IMR-90 (cell line): ENCODE measurements around the gene CD72. TPM values are rescaled to one million over a fixed set of nuclear protein-coding genes. Genes with fewer than 3 reads are reported as not detected.

Source experiments
- ATAC-seq: fragments of 200-7000 bp; cut with Tn5 transposase; 2 replicates; pipeline ENCODE4 v1.9.1; 2020; ENCODE audit warnings: low read depth, mild to moderate bottlenecking, moderate library complexity
- BruUV-seq: library from RNA; stranded (reverse); fragments of 400-500 nt; replicated peaks from 2 replicates; lab custom pipeline; 2021; lab: Mats Ljungman, UMichigan
- CTCF ChIA-PET: fragments of 300-600 bp; formaldehyde crosslinking; extraction: SDS; loops from one replicate; lab custom pipeline; 2021; ENCODE audit warnings: antibody characterized with exemption; lab: Yijun Ruan, JAX
- POLR2A ChIA-PET: fragments of 300-600 bp; sonication (Branson Sonifier 250); formaldehyde crosslinking; loops from one replicate; lab custom pipeline; 2022; ENCODE audit warnings: antibody characterized with exemption; ENCODE audit not compliant: unreplicated experiment; lab: Charles Lee
- DNase-seq: peaks from one replicate; pipeline ENCODE4 v3.0.0; 2013
- H2AFZ ChIP-seq: replicated peaks from 2 replicates; pipeline ENCODE3; 2013; ENCODE audit warnings: low read length, mild to moderate bottlenecking; ENCODE audit not compliant: poor library complexity
- H2AK5ac ChIP-seq: 2 replicates; pipeline ENCODE4 v1.6.1; 2013; ENCODE audit warnings: low read depth, low read length, inconsistent platforms
- H2AK9ac ChIP-seq: replicated peaks from 2 replicates; pipeline ENCODE3; 2013; ENCODE audit warnings: mild to moderate bottlenecking, low read depth, low read length, moderate library complexity; ENCODE audit not compliant: poor library complexity
- H2BK120ac ChIP-seq: 2 replicates; pipeline ENCODE4 v1.6.1; 2013; ENCODE audit warnings: low read depth, low read length, inconsistent platforms
- H2BK15ac ChIP-seq: 3 replicates; pipeline ENCODE4 v1.6.1; 2013; ENCODE audit warnings: low read depth, low read length, inconsistent platforms
- H2BK20ac ChIP-seq: 2 replicates; pipeline ENCODE4 v1.6.1; 2013; ENCODE audit warnings: low read depth, mild to moderate bottlenecking, inconsistent platforms, low read length, moderate library complexity
- H2BK5ac ChIP-seq: 2 replicates; pipeline ENCODE4 v1.6.1; 2013; ENCODE audit warnings: mild to moderate bottlenecking, low read depth, low read length, inconsistent platforms; ENCODE audit not compliant: poor library complexity, severe bottlenecking
- H3K14ac ChIP-seq: replicated peaks from 2 replicates; pipeline ENCODE4 v1.6.1; 2013; ENCODE audit warnings: low read depth, low read length, inconsistent platforms
- H3K18ac ChIP-seq: 2 replicates; pipeline ENCODE4 v1.6.1; 2013; ENCODE audit warnings: low read depth, low read length, control low read depth
- H3K23ac ChIP-seq: 2 replicates; pipeline ENCODE4 v1.6.1; 2013; ENCODE audit warnings: low read depth, low read length, inconsistent platforms
- H3K27ac ChIP-seq: 2 replicates; pipeline ENCODE4 v1.5.1; 2013; ENCODE audit warnings: mild to moderate bottlenecking, control low read depth, low read length; ENCODE audit not compliant: insufficient read depth
- H3K27me3 ChIP-seq: 2 replicates; pipeline ENCODE4 v1.6.1; 2013; ENCODE audit warnings: low read length; ENCODE audit not compliant: control insufficient read depth, insufficient read depth
- H3K36me3 ChIP-seq: 2 replicates; pipeline ENCODE4 v1.6.1; 2013; ENCODE audit warnings: low read length, mixed read lengths; ENCODE audit not compliant: control insufficient read depth, insufficient read depth
- H3K4ac ChIP-seq: 2 replicates; pipeline ENCODE4 v1.6.1; 2013; ENCODE audit warnings: low read depth, low read length, inconsistent platforms
- H3K4me1 ChIP-seq: 2 replicates; pipeline ENCODE4 v1.6.1; 2013; ENCODE audit warnings: low read length, mixed read lengths; ENCODE audit not compliant: control insufficient read depth, insufficient read depth
- H3K4me2 ChIP-seq: 2 replicates; pipeline ENCODE4 v1.6.1; 2013; ENCODE audit warnings: low read depth, mild to moderate bottlenecking, control low read depth, low read length, moderate library complexity
- H3K4me3 ChIP-seq: 2 replicates; pipeline ENCODE4 v1.5.1; 2013; ENCODE audit warnings: low read depth, mild to moderate bottlenecking, control low read depth, low read length, moderate library complexity; ENCODE audit not compliant: insufficient read depth
- H3K56ac ChIP-seq: 2 replicates; pipeline ENCODE4 v1.6.1; 2013; ENCODE audit warnings: low read length, inconsistent platforms; ENCODE audit not compliant: insufficient read depth; ENCODE audit errors: extremely low read depth
- H3K79me1 ChIP-seq, 2 experiments: 2 replicates each; pipeline ENCODE4 v1.6.1; 2013; ENCODE audit warnings: low read length in 2 of 2, inconsistent platforms in 1 of 2, low read depth in 1 of 2
- H3K9ac ChIP-seq: 2 replicates; pipeline ENCODE4 v1.6.1; 2013; ENCODE audit warnings: low read depth, low read length, control low read depth
- H3K9me1 ChIP-seq: 2 replicates; pipeline ENCODE4 v1.6.1; 2013; ENCODE audit warnings: low read length, inconsistent platforms; ENCODE audit not compliant: insufficient read depth
- H3K9me3 ChIP-seq: 2 replicates; pipeline ENCODE4 v1.6.1; 2013; ENCODE audit warnings: low read length; ENCODE audit not compliant: control insufficient read depth, insufficient read depth
- H4K20me1 ChIP-seq: 2 replicates; pipeline ENCODE4 v1.6.1; 2013; ENCODE audit warnings: low read length, inconsistent platforms; ENCODE audit not compliant: insufficient read depth
- H4K5ac ChIP-seq: 2 replicates; pipeline ENCODE4 v1.6.1; 2013; ENCODE audit warnings: mild to moderate bottlenecking, low read depth, low read length, control low read depth
- H4K8ac ChIP-seq, 2 experiments: 2 replicates each; pipeline ENCODE4 v1.6.1; 2013; ENCODE audit warnings: low read depth in 2 of 2, low read length in 2 of 2, control low read depth in 1 of 2, inconsistent platforms in 1 of 2
- H4K91ac ChIP-seq: 2 replicates; pipeline ENCODE4 v1.6.1; 2013; ENCODE audit warnings: low read depth, low read length, inconsistent platforms; ENCODE audit not compliant: insufficient read depth
- BHLHE40 ChIP-seq: fragments of 150-350 bp; IDR thresholded peaks from 2 replicates; pipeline ENCODE4 v1.6.1; 2016; ENCODE audit warnings: mild to moderate bottlenecking, low read depth, low read length
- CEBPB ChIP-seq: IDR thresholded peaks from 2 replicates; pipeline ENCODE4 v1.6.1; 2012; ENCODE audit warnings: low read depth, low read length, improper control_type of control experiment
- CHD1 ChIP-seq: IDR thresholded peaks from 2 replicates; pipeline ENCODE4 v1.6.1; 2012; ENCODE audit warnings: low read depth, low read length, improper control_type of control experiment
- ELK1 ChIP-seq: fragments of 150-350 bp; IDR thresholded peaks from 2 replicates; pipeline ENCODE4 v1.6.1; 2016; ENCODE audit warnings: low read depth, mild to moderate bottlenecking, low read length, moderate library complexity, borderline replicate concordance
- FOS ChIP-seq: fragments of 150-350 bp; IDR thresholded peaks from 2 replicates; pipeline ENCODE4 v1.6.1; 2016; ENCODE audit warnings: low read depth, low read length
- MAFK ChIP-seq: IDR thresholded peaks from 2 replicates; pipeline ENCODE4 v1.6.1; 2012; ENCODE audit warnings: low read depth, low read length, improper control_type of control experiment
- MAZ ChIP-seq: IDR thresholded peaks from 2 replicates; pipeline ENCODE4 v1.6.1; 2012; ENCODE audit warnings: low read depth, mild to moderate bottlenecking, low read length, improper control_type of control experiment, moderate library complexity, borderline replicate concordance
- MXI1 ChIP-seq: IDR thresholded peaks from 2 replicates; pipeline ENCODE4 v1.6.1; 2012; ENCODE audit warnings: low read depth, mild to moderate bottlenecking, low read length, moderate library complexity, borderline replicate concordance
- NFE2L2 ChIP-seq: fragments of 150-350 bp; IDR thresholded peaks from 2 replicates; pipeline ENCODE4 v1.6.1; 2016; ENCODE audit warnings: low read depth, mild to moderate bottlenecking, low read length
- RAD21 ChIP-seq: IDR thresholded peaks from 2 replicates; pipeline ENCODE4 v1.6.1; 2012; ENCODE audit warnings: low read length, improper control_type of control experiment
- USF2 ChIP-seq: fragments of 150-350 bp; IDR thresholded peaks from 2 replicates; pipeline ENCODE4 v1.6.1; 2017; ENCODE audit warnings: mild to moderate bottlenecking, antibody characterized with exemption, low read length, low read depth
- WGBS, 2 experiments: methylation state at CpG; one replicate each; pipeline versions ENCODE4 v1.1.5 to v1.1.7; 2013; ENCODE audit warnings: missing lambda C conversion rate in 2 of 2; ENCODE audit not compliant: insufficient read length in 1 of 2; ENCODE audit errors: extremely low coverage in 2 of 2; 5-methylcytosine and 5-hydroxymethylcytosine counted together
- dilution Hi-C: fragments of 300-500 bp; cut with HindIII; formaldehyde crosslinking; loops from one replicate; pipeline ENCODE4 v1.14.3; 2018; ENCODE audit warnings: low sequenced_read_pairs; ENCODE audit not compliant: unreplicated experiment
- in situ Hi-C: fragments of 300-500 bp; cut with MboI; formaldehyde crosslinking; loops from 3 replicates; pipeline ENCODE4 v1.14.3; 2019; ENCODE audit warnings: low sequenced_read_pairs, inconsistent platforms, mixed read lengths
- intact Hi-C: fragments of 100-400 bp; cut with micrococcal nuclease; formaldehyde crosslinking; loops from 2 replicates; pipeline ENCODE4 v1.10.0; 2022
- polyA plus RNA-seq, 3 experiments: library from polyadenylated mRNA; depleted of rRNA; stranded (reverse); fragments of >200 nt; gene quantifications; 2 replicates each; pipeline ENCODE4 v1.2.3, GENCODE V29; 2012; ENCODE audit warnings: low replicate concordance in 1 of 3
- total RNA-seq: library from RNA; depleted of rRNA; stranded (reverse); fragments of >200 nt; gene quantifications from 2 replicates; pipeline ENCODE4 v1.2.3, GENCODE V29; 2012

The CD72 gene
- total and polyA plus RNA-seq, 2 of the 4 experiments (the other 2 are of a cell fraction), result 0.36 to 0.58 TPM

- intact Hi-C loops, result loop anchor here (1.0 to 10.0 kb wide), 5 partner anchors 53 to 487 kb away; partner anchors contain the start of genes ATOSB, CCDC107, RMRP and TPM2
- Histone ChIP-seq H3K4me3 (peak within 1 kb of the TSS; percentile 72), H3K27me3 (no peaks in the 10 kb centered on the region), H3K18ac (peak within 1 kb of the TSS; percentile 35; the same call in 1 of the 2 replicates), H4K91ac (no peak within 1 kb of the TSS; the same call in 1 of the 2 replicates), H2BK120ac (peak within 1 kb of the TSS; percentile 4), H3K14ac (peak within 1 kb of the TSS; percentile 70; the same call in 1 of the 2 replicates), H3K4me1 (peaks cover 5% of the 10 kb centered on the region), H3K4ac (peak within 1 kb of the TSS; percentile 61), H3K27ac (peak within 1 kb of the TSS; percentile 69), H3K9ac (peak within 1 kb of the TSS; percentile 85), H2AK5ac (peak within 1 kb of the TSS; percentile 28), H3K4me2 (peak within 1 kb of the TSS; percentile 92), H4K5ac (peak within 1 kb of the TSS; percentile 35), H2AFZ (peak within 1 kb of the TSS; percentile 97), H2BK5ac (peak within 1 kb of the TSS; percentile 80), H3K56ac (no peak within 1 kb of the TSS; the same call in 1 of the 2 replicates), H4K20me1 (peaks cover 8% of the 10 kb centered on the region; the same call in 1 of the 2 replicates), H2AK9ac (peak within 1 kb of the TSS; percentile 94), H2BK20ac (no peak within 1 kb of the TSS), H3K23ac (peak within 1 kb of the TSS; percentile 76; the same call in 1 of the 2 replicates), H3K9me3 (no peaks in the 10 kb centered on the region), H3K9me1 (peaks cover 6% of the 10 kb centered on the region; the same call in 1 of the 2 replicates), H3K79me1 (peaks cover 9 to 28% of the 10 kb centered on the region in 2 experiments; a peak in 3 of 4 replicates), H4K8ac (peak within 1 kb of the TSS; percentile 11 to 90; a peak in 3 of 4 replicates), H2BK15ac (peak within 1 kb of the TSS; percentile 64; the same call in 1 of the 3 replicates), H3K36me3 (peaks cover 22% of the 10 kb centered on the region; the same call in 1 of the 2 replicates)
- no TSS peak for BruUV-seq
- peak; percentile 34 for DNase-seq
- dilution Hi-C loops, result no loop called here
- ChIA-PET POLR2A (no interaction called here), CTCF (interaction anchor here (1.6 kb wide), 1 partner anchor 11 kb away, joined by 4 read pairs; no protein-coding TSS in a partner anchor)
- WGBS, 2 experiments, result 2% methylated on average over 17 of the region's 55 CpGs; no CpG with 5 or more reads in 1 of the 2 experiments
- no peak for TF ChIP-seq MXI1
- no peak for TF ChIP-seq USF2
- no peak for TF ChIP-seq FOS
- no peak for TF ChIP-seq RAD21
- TF ChIP-seq MAZ, result no peak
- TF ChIP-seq CHD1, result no peak
- TF ChIP-seq CEBPB, result no peak
- no peak for TF ChIP-seq ELK1
- no peak for TF ChIP-seq MAFK
- TF ChIP-seq NFE2L2, result no peak
- TF ChIP-seq BHLHE40, result no peak
- in situ Hi-C loops, result no loop called here
- ATAC-seq, result peak; percentile 50
Observed at GRCh38 chr9:35604578-35605350, 13.4 kb downstream of the CD72 start, which contains the start of gene TESK1. TSS of gene TESK1 (plus strand) at chr9:35605262. CDS start at chr9:35605620, 358 bp downstream.
